SW 1271 (cell line): ENCODE measurements around the gene CORO6.
A peak's percentile ranks its signal among the peaks of the same experiment; 100 is the strongest.

Source experiments
- DNase-seq, 2 experiments: peaks; one replicate each; lab custom pipeline; 2025; lab: John Stamatoyannopoulos, UW

CORO6 gene

GRCh38 chr17:29612404-29613280 is 10.1 kb downstream of the CORO6 start:
- DNase-seq, result no peak

DNA sequence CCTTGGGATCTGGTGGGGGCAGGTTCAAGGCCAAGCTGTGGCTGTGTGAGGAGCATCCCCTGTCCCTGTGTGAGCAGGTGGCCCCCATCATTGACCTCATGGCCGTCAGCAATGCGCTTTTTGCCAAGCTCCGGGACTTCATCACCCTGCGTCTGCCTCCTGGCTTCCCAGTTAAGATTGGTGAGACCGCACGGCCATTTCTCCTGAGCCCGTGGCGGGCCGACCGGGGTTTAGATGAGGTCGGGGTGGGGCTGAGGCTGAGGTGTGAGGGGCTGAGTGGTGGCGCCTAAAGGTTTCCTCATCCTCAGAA is 10.7 kb downstream of the CORO6 start:
- no peak for DNase-seq

- DNase-seq, result no peak
These were observed 11.2 kb downstream of the CORO6 start for GRCh38 chr17:29611351-29612093.

- no peak for DNase-seq
These were observed 12.3 kb downstream of the CORO6 start for GRCh38 chr17:29610395-29610794.

DNA sequence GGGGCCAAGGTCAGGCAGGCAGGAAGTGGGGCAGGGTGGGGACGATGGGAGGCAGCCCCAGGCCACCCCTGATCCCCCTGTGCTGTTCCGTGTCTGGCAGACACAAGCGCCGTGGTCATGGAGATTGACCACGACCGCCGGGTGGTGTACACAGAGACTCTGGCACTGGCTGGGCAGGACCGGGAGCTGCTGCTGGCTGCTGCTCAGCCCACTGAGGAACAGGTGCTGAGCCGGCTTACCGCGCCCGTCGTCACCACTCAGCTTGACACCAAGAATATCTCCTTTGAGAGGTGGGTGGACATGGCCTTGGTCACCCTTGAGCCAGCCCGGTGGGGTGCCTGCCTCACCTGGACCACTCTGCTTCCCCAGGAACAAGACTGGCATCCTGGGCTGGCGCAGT is 13.7 kb downstream of the CORO6 start:
- DNase-seq, result no peak

- DNase-seq, result no peak
These were observed 15.0 kb downstream of the CORO6 start for GRCh38 chr17:29607557-29608195.

DNA sequence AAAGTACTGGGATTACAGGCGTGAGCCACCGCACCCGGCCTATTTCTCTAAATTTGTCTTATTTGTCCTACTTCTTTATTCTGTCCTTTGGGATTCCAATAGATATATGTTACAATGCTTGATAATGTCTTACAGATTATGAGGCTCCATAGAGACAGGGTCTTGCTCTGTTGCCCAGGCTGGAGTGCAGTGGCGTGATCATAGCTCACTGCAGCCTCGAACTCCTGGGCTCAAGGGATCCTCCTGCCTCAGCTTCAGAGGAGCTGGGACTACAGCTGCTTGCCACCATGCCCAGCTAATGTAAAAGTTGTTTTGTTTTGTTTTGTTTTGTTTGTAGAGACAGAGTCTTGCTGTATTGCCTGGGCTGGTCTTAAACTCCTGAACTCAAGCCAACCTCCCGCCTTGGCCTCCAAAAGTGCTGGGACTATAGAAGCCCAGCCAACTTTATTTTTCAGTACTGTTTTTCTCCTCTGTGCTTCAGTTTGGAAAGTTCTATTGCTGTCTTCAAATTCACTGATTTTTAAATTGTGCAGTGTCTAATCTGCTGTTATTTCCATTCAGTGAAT is 19.5 kb downstream of the CORO6 start:
- DNase-seq, result no peak

- DNase-seq, result no peak
These were observed 25.1 kb downstream of the CORO6 start for GRCh38 chr17:29597361-29598172.

DNA sequence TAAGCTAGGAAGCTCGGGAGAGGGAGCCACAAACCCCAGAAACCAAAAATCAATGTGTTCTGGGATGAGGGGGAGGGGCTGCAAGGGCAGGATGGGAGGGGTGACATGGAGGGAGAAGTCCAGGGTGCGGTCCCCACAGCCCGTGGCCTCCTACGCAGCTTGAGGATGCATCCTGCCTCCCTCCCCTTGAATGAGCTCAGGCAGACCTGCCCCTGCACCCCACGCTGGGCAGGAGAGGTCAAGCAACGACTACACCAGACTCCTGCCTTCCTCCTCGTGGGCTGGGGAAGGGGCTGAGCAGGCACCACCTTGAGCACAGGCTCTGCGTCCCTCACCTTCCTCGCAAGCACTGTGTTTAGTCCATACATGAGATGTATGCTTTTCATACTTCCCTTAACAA is 25.9 kb downstream of the CORO6 start:
- DNase-seq, result no peak

DNA sequence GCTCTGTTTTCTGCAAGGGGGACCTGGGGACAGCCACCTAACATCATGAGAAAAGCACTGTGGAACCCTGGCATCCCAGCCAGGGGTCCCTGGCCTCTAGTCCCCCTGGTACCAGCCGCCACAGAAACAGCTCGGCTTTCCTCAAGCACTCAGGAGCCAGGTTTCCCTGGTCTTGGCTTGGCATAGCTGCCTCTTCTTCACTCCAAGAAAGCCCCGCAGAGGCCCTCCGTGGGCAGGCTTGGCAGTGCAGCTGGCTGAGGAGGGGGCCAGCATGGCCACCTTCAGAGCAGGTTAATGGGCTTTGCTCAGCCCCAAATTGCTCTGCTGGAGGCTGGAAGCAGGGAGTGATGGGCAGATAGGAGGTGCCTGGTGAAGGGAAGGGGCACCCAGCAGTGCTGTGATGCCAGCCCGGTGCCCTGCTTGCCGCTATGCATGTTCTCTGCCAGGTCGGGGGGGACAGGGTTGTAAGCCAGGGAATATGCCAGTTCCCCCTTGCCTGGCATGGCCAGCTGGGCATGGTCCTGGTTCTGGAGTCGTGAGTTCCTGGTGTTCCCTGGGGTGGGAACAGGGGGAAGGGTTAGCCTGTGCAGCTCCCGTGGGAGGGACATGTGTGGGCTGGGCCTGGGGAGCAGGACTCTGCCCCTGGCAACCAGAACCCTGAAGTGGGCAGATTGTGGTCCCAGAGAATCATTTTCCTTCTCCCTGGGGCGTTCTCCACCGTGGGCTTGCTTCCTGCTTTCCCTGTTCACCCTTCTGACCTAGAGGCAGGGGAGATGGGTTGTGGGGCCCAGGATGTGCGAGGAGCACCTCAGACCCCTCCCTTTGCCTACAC is 26.6 kb downstream of the CORO6 start:
- DNase-seq, result no peak

- DNase-seq, result no peak
These were observed 27.4 kb downstream of the CORO6 start for GRCh38 chr17:29595107-29595942.

- DNase-seq, result no peak
These were observed 28.1 kb downstream of the CORO6 start for GRCh38 chr17:29594519-29595090.

DNA sequence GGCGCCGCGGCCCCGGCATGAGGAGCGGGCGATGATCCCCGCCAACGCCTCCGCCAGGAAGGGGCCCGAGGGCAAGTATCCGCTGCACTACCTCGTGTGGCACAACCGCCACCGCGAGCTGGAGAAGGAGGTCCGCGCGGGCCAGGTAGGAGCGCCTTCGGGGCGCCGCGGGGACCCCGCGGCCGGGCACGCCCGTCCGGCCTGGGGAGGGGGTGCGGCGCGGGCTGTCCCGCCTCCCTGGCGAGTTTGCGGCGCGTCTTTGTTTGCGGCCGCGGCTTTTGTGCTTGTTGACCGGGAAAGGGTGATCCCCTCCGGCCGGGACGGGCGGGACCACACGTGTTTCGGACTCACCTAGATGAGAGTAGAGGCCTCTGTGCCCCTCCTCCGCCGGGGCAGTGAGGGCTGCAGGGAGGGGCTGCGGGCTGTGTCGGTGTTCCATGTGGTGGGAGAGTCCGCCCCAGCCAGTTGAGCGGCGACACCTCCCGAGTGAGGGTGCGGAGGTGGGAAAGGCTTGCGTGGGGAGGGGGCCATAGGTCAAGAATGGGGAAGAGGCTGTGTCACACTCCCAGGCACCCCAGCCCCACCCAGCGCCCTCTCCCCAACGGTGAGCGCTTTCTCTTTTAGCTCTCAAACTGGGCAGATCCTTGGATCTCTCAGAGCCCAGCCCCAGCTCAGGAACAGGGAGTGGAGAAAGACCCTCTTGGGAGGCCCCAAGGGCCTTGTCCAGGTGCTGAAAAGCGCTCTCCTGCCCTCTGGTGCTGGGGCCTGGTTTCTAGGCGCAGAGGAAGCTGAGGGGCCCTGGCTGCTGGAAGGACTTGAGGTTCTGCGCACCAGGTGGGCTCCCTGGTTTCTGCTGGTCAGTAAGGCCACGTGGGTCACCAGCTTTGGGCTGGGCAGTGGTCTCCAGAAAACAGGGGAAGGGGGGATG is 28.9 kb downstream of the CORO6 start:
- no peak for DNase-seq

DNA sequence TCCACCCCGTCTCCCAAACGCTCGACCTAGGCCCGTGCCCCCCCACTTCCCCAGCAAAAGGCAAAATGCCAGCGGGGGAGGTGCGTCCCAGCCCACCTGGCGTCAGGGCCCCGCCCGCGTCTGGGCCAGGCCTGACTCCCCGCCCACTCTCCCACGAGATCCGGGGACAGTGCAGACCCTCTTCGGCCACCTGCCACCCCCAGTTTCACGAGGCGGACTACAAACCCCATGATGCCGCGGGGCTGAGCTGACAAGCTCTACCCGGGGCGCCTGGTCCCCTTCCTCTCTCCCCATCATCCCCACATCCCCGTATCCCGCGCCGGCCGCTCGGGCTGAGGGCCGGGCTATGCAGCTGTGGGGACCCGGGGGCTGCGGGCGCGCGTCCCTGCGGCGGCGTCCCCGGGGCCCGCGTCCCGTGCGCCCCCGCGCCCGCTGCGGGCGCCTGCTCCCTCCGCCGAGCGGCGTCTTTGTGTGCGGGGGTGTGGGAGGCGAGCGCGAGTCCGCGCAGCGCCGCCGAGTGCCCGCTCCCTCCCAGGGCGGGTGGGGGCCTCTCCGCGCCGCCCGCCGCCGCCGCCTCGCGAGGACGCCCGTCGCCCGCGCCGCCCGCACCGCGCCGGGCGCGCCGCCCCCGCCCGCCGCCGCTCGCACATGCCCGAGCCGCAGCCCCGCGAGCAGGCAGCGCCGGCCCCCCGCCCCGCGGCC is 29.7 kb downstream of the CORO6 start, which contains the start of gene ANKRD13B:
Gene ANKRD13B (plus strand): TSS at position 283 of the 702 bp plus-strand sequence. CDS start 490 bp downstream, outside the sequence.
- peak in 1 of 2 experiments; percentile 31 for DNase-seq

- peak; percentile 47 to 75 for DNase-seq
These were observed 30.7 kb downstream of the CORO6 start for GRCh38 chr17:29591737-29592608.

DNA sequence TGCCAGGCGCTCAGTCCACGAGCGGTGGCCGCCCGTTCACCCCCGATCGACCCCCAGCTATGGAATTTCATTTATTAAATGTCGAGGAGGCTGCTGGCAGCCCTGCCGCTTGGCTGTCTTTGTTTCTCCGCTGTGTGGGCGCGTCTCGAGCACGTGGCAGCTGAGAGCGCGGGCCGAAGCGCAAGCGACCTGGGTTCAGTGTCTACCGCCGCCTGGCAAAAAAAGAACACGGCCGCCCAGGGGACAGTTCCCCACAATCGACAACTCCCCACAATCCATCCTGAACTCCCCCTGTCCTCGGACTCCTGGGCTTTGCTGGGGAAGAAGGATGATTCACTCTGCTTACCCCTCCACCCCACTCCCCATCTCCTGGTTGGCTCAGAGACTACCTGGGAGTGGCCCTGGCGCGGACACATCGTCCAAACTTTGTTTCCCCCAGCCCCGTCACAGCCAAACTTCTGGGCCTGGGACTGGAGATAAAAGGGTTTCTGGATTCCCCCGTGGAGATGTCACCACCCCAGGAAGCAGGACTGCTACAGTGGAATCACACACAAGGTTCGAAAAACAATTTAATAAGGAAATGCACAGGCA is 31.5 kb downstream of the CORO6 start:
- no peak for DNase-seq
